ENCODE results near the gene TTYH3. TPM values are rescaled to one million over a fixed set of nuclear protein-coding genes. Genes with fewer than 3 reads are reported as not detected.

TTYH3 gene
- total and polyA plus RNA-seq, 2 of the 8 experiments (the other 6 are each of a cell fraction or from before 2014, with no cell fraction given) = 66.2 to 169 TPM

DNA sequence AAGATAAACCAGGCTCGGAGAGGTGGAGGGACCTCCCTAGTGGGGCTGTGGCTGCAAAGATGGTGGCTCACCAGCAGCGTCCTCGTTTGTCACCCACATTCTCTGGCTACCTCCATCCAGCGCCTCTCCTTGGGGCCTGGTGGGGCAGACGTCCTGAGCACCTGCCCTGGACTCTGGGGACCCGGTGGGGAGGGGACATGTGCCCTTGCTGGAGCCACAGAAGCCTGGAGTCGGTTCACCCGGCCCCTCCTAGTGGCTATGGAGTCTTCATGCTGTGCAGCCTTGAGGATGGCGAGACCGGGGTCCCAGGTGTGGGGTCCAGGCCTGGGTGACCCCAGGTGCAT, 14.5 kb downstream of the TTYH3 start:
- H2AFZ ChIP-seq (ENCODE audit: low read length) = no peak overlapping the region
- no peak overlapping the region for H3K14ac ChIP-seq (ENCODE audit: insufficient read length)
- H3K9ac ChIP-seq (replicated peaks in 1 of 4; ENCODE audit: extremely low read depth in 1 of 4, low read depth in 3 of 4, low read length in 3 of 4) = no peak overlapping the region
- H2BK5ac ChIP-seq (ENCODE audit: low read depth, low read length) = peak overlapping the region; percentile 67
- POLR2A ChIA-PET (ENCODE audit: partially characterized antibody) = interaction anchor here (1.7 to 6.8 kb wide), 5 partner anchors 8 to 121 kb away, joined by 5 to 52 read pairs (median 13); partner anchors contain the start of gene TTYH3
- no peak overlapping the region for H4K8ac ChIP-seq (ENCODE audit: extremely low read depth, insufficient read depth, low read length)
- peaks cover 3 to 36% (median 29%) of the 10 kb centered on the region in 4 experiments for H3K4me1 ChIP-seq (replicated peaks in 1 of 4; ENCODE audit: control insufficient read depth in 3 of 4, insufficient read depth in 4 of 4, low read length in 3 of 4)
- DNase-seq (ENCODE audit: low read depth in 1 of 2, low spot score in 2 of 2) = no peak
- H3K79me2 ChIP-seq (ENCODE audit: control insufficient read depth in 1 of 2, insufficient read depth in 2 of 2, low read length in 2 of 2) = peaks cover 0 to 29% of the 10 kb centered on the region in 2 experiments; a peak in 2 of 4 replicates
- no peak overlapping the region for H2BK12ac ChIP-seq (ENCODE audit: low read depth, low read length)
- H3K36me3 ChIP-seq (ENCODE audit: control insufficient read depth in 2 of 4, insufficient read depth in 4 of 4, low read length in 3 of 4) = peaks cover 0 to 27% (median 11%) of the 10 kb centered on the region in 4 experiments; a peak in 6 of 8 replicates
- H3K4ac ChIP-seq (replicated peaks; ENCODE audit: insufficient read length, low read depth, low read length) = no peak overlapping the region
- no peak for FAIRE-seq
- H3K23me2 ChIP-seq (ENCODE audit: low read depth, low read length) = no peaks in the 10 kb centered on the region; the same call in 1 of the 2 replicates
- H3K4me3 ChIP-seq (ENCODE audit: extremely low read depth in 1 of 4, insufficient read depth in 2 of 4, low read depth in 3 of 4, low read length in 4 of 4) = peak overlapping the region in 1 of 4 experiments; percentile 22; a peak in 1 of 8 replicates
- no peaks in the 10 kb centered on the region for H3K9me3 ChIP-seq (ENCODE audit: insufficient read depth in 2 of 2, low read depth in 1 of 2, low read length in 1 of 2)
- peak overlapping the region; percentile 86; the same call in 1 of the 2 replicates for H2AK5ac ChIP-seq (ENCODE audit: low read depth, low read length)
- WGBS, 2 experiments (ENCODE audit: extremely low coverage in 1 of 2, insufficient coverage in 1 of 2, insufficient read length in 1 of 2, insufficient replicate concordance in 2 of 2, low coverage in 1 of 2, low lambda C conversion rate in 2 of 2, missing lambda C conversion rate in 1 of 2) = 86% methylated on average over 9 of the region's 10 CpGs; no CpG with 5 or more reads in 1 of the 2 experiments
- peak overlapping the region; percentile 8 to 25; a peak in 2 of 4 replicates for H3K4me2 ChIP-seq (ENCODE audit: insufficient read depth in 1 of 2, low read depth in 2 of 2, low read length in 2 of 2)
- H4K91ac ChIP-seq (replicated peaks; ENCODE audit: insufficient read length, low read length) = peak overlapping the region; percentile 55
- peak overlapping the region; percentile 60 for H4K5ac ChIP-seq (ENCODE audit: insufficient read length, low read depth, low read length)
- peaks cover 21 to 38% of the 10 kb centered on the region in 2 experiments for H4K20me1 ChIP-seq (replicated peaks in 1 of 2; ENCODE audit: control insufficient read depth in 1 of 2, insufficient read depth in 2 of 2, low read length in 2 of 2)
- no peak overlapping the region; the same call in 1 of the 2 replicates for H2BK20ac ChIP-seq (ENCODE audit: low read length)
- H3K56ac ChIP-seq (replicated peaks; ENCODE audit: insufficient read length, low read depth, low read length) = no peak overlapping the region
- H3K79me1 ChIP-seq (ENCODE audit: low read depth, low read length) = peaks cover 13% of the 10 kb centered on the region; the same call in 1 of the 2 replicates
- H3K27ac ChIP-seq (ENCODE audit: low read depth, low read length) = peak overlapping the region; percentile 37; the same call in 1 of the 2 replicates
- CTCF ChIA-PET (ENCODE audit: partially characterized antibody) = interaction anchor here (1.0 to 3.7 kb wide), 4 partner anchors 14 to 38 kb away, joined by 4 to 26 read pairs (median 5); no protein-coding TSS in a partner anchor
- H3K18ac ChIP-seq (ENCODE audit: extremely low read depth, low read length) = peak overlapping the region; percentile 98
- H2BK15ac ChIP-seq (ENCODE audit: low read length) = peak overlapping the region; percentile 31; the same call in 1 of the 2 replicates
- no peak overlapping the region for H3K23ac ChIP-seq (ENCODE audit: insufficient read length)
- H2BK120ac ChIP-seq (replicated peaks; ENCODE audit: low read depth, low read length) = no peak overlapping the region
- H3K27me3 ChIP-seq (replicated peaks in 1 of 4; ENCODE audit: control insufficient read depth in 3 of 4, extremely low read depth in 1 of 4, insufficient read depth in 3 of 4, low read length in 3 of 4) = no peaks in the 10 kb centered on the region
- no peak for TF ChIP-seq ASH2L (IDR thresholded peaks at IDR 0.05; ENCODE audit: low read length)
- TF ChIP-seq HDAC6 (IDR thresholded peaks at IDR 0.05; ENCODE audit: low read depth, low read length) = no peak
- TF ChIP-seq SAP30 (IDR thresholded peaks at IDR 0.05; ENCODE audit: insufficient read depth, insufficient replicate concordance, low read length) = no peak
- TF ChIP-seq MAFK (IDR thresholded peaks at IDR 0.05; ENCODE audit: low read depth, low read length) = no peak
- no peak for TF ChIP-seq KDM5A (IDR thresholded peaks at IDR 0.05; ENCODE audit: low read length)
- no peak for TF ChIP-seq KDM4A (IDR thresholded peaks at IDR 0.05; ENCODE audit: low read depth, low read length, severe bottlenecking)
- TF ChIP-seq EP300 (IDR thresholded peaks at IDR 0.05; ENCODE audit: borderline replicate concordance in 1 of 2, low read depth in 2 of 2, low read length in 2 of 2) = no peak
- no peak for TF ChIP-seq SIX5 (IDR thresholded peaks at IDR 0.05; ENCODE audit: low read depth, low read length)
- TF ChIP-seq CEBPB (IDR thresholded peaks at IDR 0.05; ENCODE audit: low read depth, low read length) = no peak
- TF ChIP-seq, protein P1, sequence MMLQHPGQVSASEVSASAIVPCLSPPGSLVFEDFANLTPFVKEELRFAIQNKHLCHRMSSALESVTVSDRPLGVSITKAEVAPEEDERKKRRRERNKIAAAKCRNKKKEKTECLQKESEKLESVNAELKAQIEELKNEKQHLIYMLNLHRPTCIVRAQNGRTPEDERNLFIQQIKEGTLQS (IDR thresholded peaks at IDR 0.05; ENCODE audit: insufficient read depth, low read depth, low read length) = no peak
- TF ChIP-seq TBP (IDR thresholded peaks at IDR 0.05; ENCODE audit: low read depth, low read length) = no peak

All from H1 (cell line).